Neural cell (in vitro differentiated cells): Measurements from ENCODE around the gene ANKRD33. TPM values are rescaled to one million over a fixed set of nuclear protein-coding genes. Genes with fewer than 3 reads are reported as not detected.

Experiments used
- H2AFZ ChIP-seq: fragments of 200-600, 300-800 bp; sonication (generic), shearing (Covaris generic); 2 replicates; pipeline ENCODE4 v1.6.0; 2014; ENCODE audit warnings: low read depth, mild to moderate bottlenecking, antibody characterized with exemption, low read length, moderate library complexity
- H3F3A ChIP-seq: fragments of 200-600 bp; shearing (Covaris generic); 2 replicates; pipeline ENCODE4 v1.6.1; 2016; ENCODE audit warnings: mild to moderate bottlenecking, moderate library complexity, mixed read lengths, antibody characterized with exemption, low read length; ENCODE audit not compliant: insufficient read depth, poor library complexity, severe bottlenecking
- H3K27ac ChIP-seq: fragments of 200-600, 300-800 bp; sonication (generic), shearing (Covaris generic); 2 replicates; pipeline ENCODE4 v1.5.1; 2014; ENCODE audit warnings: mild to moderate bottlenecking, low read length, moderate library complexity
- H3K27me3 ChIP-seq: fragments of 300-800, 200-600 bp; sonication (generic), shearing (Covaris generic); 2 replicates; pipeline ENCODE4 v1.6.0; 2014; ENCODE audit warnings: mild to moderate bottlenecking, low read depth, low read length, moderate library complexity; ENCODE audit not compliant: insufficient read depth
- H3K36me3 ChIP-seq: fragments of 300-800, 200-600 bp; sonication (generic), shearing (Covaris generic); 2 replicates; pipeline ENCODE4 v1.5.1; 2014; ENCODE audit warnings: mild to moderate bottlenecking, antibody characterized with exemption, low read length, moderate library complexity; ENCODE audit not compliant: insufficient read depth
- H3K4me2 ChIP-seq: fragments of 300-800, 200-600 bp; sonication (generic), shearing (Covaris generic); 2 replicates; pipeline ENCODE4 v1.6.0; 2014; ENCODE audit warnings: mild to moderate bottlenecking, low read length
- H3K4me3 ChIP-seq: fragments of 300-800, 200-600 bp; sonication (generic), shearing (Covaris generic); 2 replicates; pipeline ENCODE4 v1.5.1; 2014; ENCODE audit warnings: mild to moderate bottlenecking, low read length, moderate library complexity
- H3K79me2 ChIP-seq: fragments of 200-600 bp; shearing (Covaris generic); replicated peaks from 2 replicates; pipeline ENCODE4 v1.6.0; 2014; ENCODE audit warnings: mild to moderate bottlenecking, low read length, moderate library complexity; ENCODE audit not compliant: insufficient read depth
- H3K9ac ChIP-seq: fragments of 300-800, 200-600 bp; sonication (generic), shearing (Covaris generic); 2 replicates; pipeline ENCODE4 v1.6.1; 2016; ENCODE audit warnings: mild to moderate bottlenecking, low read length, mixed read lengths
- H3K9me2 ChIP-seq: fragments of 200-600 bp; shearing (Covaris generic); 2 replicates; pipeline ENCODE4 v1.6.1; 2016; ENCODE audit warnings: mild to moderate bottlenecking, low read length, mixed read lengths; ENCODE audit not compliant: insufficient read depth
- H3K9me3 ChIP-seq: fragments of 200-600, 300-800 bp; sonication (generic), shearing (Covaris generic); 2 replicates; pipeline ENCODE4 v1.6.1; 2016; ENCODE audit warnings: mild to moderate bottlenecking, mixed run types, low read length, moderate library complexity, mixed read lengths
- H4K20me1 ChIP-seq: fragments of 200-600 bp; shearing (Covaris generic); 2 replicates; pipeline ENCODE4 v1.6.1; 2016; ENCODE audit warnings: mild to moderate bottlenecking, mixed run types; ENCODE audit not compliant: insufficient read depth
- CTCF ChIP-seq: fragments of 450-650 bp; IDR thresholded peaks from 2 replicates; pipeline ENCODE4 v1.5.1; 2014; ENCODE audit warnings: antibody characterized with exemption, mild to moderate bottlenecking, moderate library complexity; ENCODE audit not compliant: poor library complexity, severe bottlenecking
- EP300 ChIP-seq: fragments of 450-650 bp; conservative IDR thresholded peaks from 2 replicates; pipeline ENCODE4 v1.6.1; 2014; ENCODE audit warnings: antibody characterized with exemption, mild to moderate bottlenecking, moderate library complexity; ENCODE audit not compliant: poor library complexity, severe bottlenecking
- EZH2 ChIP-seq: fragments of 200-600, 300-800 bp; shearing (Covaris generic), sonication (generic); IDR thresholded peaks from 2 replicates; pipeline ENCODE4 v1.6.1; 2014; ENCODE audit warnings: antibody characterized with exemption, low read length, borderline replicate concordance, mild to moderate bottlenecking; ENCODE audit not compliant: insufficient read depth, poor library complexity, severe bottlenecking
- MXI1 ChIP-seq: fragments of 450-650 bp; conservative IDR thresholded peaks from 2 replicates; pipeline ENCODE4 v1.6.1; 2014; ENCODE audit warnings: antibody characterized with exemption, mild to moderate bottlenecking; ENCODE audit not compliant: poor library complexity, severe bottlenecking
- POLR2AphosphoS5 ChIP-seq: IDR thresholded peaks from 2 replicates; pipeline ENCODE4 v1.6.1; 2012
- RAD21 ChIP-seq: fragments of 450-650 bp; conservative IDR thresholded peaks from 2 replicates; pipeline ENCODE4 v1.6.1; 2014; ENCODE audit warnings: antibody characterized with exemption, mild to moderate bottlenecking, moderate library complexity
- REST ChIP-seq: IDR thresholded peaks from 2 replicates; pipeline ENCODE4 v1.6.1; 2012; ENCODE audit warnings: borderline replicate concordance
- SMC3 ChIP-seq: fragments of 450-650 bp; conservative IDR thresholded peaks from 2 replicates; pipeline ENCODE4 v1.6.1; 2014; ENCODE audit warnings: antibody characterized with exemption, mild to moderate bottlenecking, moderate library complexity; ENCODE audit not compliant: poor library complexity
- polyA plus RNA-seq: library from polyadenylated mRNA; depleted of rRNA; stranded (reverse); fragments of >200 nt; gene quantifications from 2 replicates; pipeline ENCODE4 v1.2.3, GENCODE V29; 2014

ANKRD33 gene
- polyA plus RNA-seq, 1 donor from 2014 or later: not detected

- no peaks in the 10 kb centered on the region for H4K20me1 ChIP-seq
- no peak overlapping the region for H3K27ac ChIP-seq
- H2AFZ ChIP-seq: no peak overlapping the region
- peaks cover 25% of the 10 kb centered on the region for H3K79me2 ChIP-seq
- TF ChIP-seq REST: no peak
- no peak for TF ChIP-seq CTCF
- no peak for TF ChIP-seq SMC3
- no peak for TF ChIP-seq RAD21
- TF ChIP-seq EP300: no peak
- TF ChIP-seq POLR2AphosphoS5: no peak
- no peak for TF ChIP-seq MXI1
- no peak overlapping the region for H3K9ac ChIP-seq
- no peaks in the 10 kb centered on the region for H3K27me3 ChIP-seq
- H3K4me3 ChIP-seq: no peak overlapping the region
- no peaks in the 10 kb centered on the region for H3F3A ChIP-seq
- H3K4me2 ChIP-seq: no peak overlapping the region
- H3K9me3 ChIP-seq: no peaks in the 10 kb centered on the region
- H3K9me2 ChIP-seq: no peaks in the 10 kb centered on the region
- no peaks in the 10 kb centered on the region for H3K36me3 ChIP-seq
These were observed 48.5 kb upstream of the ANKRD33 start for GRCh38 chr12:51839310-51839947.

GRCh38 chr12:51840966-51841365, 46.9 kb upstream of the ANKRD33 start:
- H3K27me3 ChIP-seq: no peaks in the 10 kb centered on the region
- no peak overlapping the region for H2AFZ ChIP-seq
- H3K27ac ChIP-seq: no peak overlapping the region
- peaks cover 37% of the 10 kb centered on the region for H3K79me2 ChIP-seq
- no peak overlapping the region for H3K4me2 ChIP-seq
- no peaks in the 10 kb centered on the region for H3K9me2 ChIP-seq
- no peak for TF ChIP-seq EP300
- TF ChIP-seq RAD21: no peak
- no peak for TF ChIP-seq MXI1
- H3K4me3 ChIP-seq: no peak overlapping the region
- H4K20me1 ChIP-seq: no peaks in the 10 kb centered on the region
- H3F3A ChIP-seq: no peaks in the 10 kb centered on the region
- no peaks in the 10 kb centered on the region for H3K36me3 ChIP-seq
- no peaks in the 10 kb centered on the region for H3K9me3 ChIP-seq
- H3K9ac ChIP-seq: no peak overlapping the region

GRCh38 chr12:51841727-51842126, 46.2 kb upstream of the ANKRD33 start:
- TF ChIP-seq EZH2 (no peak), REST (no peak)
- no peaks in the 10 kb centered on the region for H3F3A ChIP-seq
- H3K36me3 ChIP-seq: no peaks in the 10 kb centered on the region
- no peak overlapping the region for H3K4me2 ChIP-seq
- H4K20me1 ChIP-seq: no peaks in the 10 kb centered on the region
- H2AFZ ChIP-seq: no peak overlapping the region
- H3K9me2 ChIP-seq: no peaks in the 10 kb centered on the region
- H3K4me3 ChIP-seq: no peak overlapping the region
- no peak overlapping the region for H3K27ac ChIP-seq
- H3K79me2 ChIP-seq: peaks cover 45% of the 10 kb centered on the region
- H3K9me3 ChIP-seq: no peaks in the 10 kb centered on the region
- no peaks in the 10 kb centered on the region for H3K27me3 ChIP-seq
- no peak overlapping the region for H3K9ac ChIP-seq
